ENCODE measurements around the gene RGS16. TPM values are rescaled to one million over a fixed set of nuclear protein-coding genes. Genes with fewer than 3 reads are reported as not detected.

RGS16 gene
- total and polyA plus RNA-seq, 8 donors, result 0.58 to 29.0 (median 1.9) TPM; not detected in 1

DNA sequence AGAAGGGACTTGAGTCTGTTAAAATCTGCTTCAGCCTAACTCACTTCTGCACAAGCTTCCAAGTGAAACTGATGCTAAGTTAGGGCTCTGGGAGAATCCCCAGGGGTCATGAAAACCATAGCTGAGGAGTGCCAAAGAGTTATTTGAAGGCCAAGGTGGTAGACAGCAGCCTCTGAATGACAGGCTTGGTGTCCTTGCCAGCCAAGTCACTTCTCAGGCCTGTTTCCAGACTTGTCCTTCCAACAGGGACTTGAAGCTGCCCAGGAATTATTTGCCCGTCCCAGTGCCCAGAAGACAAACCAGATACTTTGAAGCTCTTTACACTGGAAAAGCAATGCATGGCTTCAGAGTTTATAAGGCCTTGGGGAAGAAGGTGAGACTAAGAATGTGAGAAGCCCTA lies 48.7 kb downstream of the RGS16 start:
- intact Hi-C loops (cut with DNase I; ENCODE audit: low total_unique reads), result no loop called here

GRCh38 chr1:182552527-182552926 lies 51.7 kb downstream of the RGS16 start:
- Histone ChIP-seq H3K4me3 (no peak overlapping the region), H3K4me1 (no peaks in the 10 kb centered on the region), H3K27ac (no peak overlapping the region), H3K36me3 (no peaks in the 10 kb centered on the region), H3K27me3 (no peaks in the 10 kb centered on the region), H3K9me3 (peaks cover 0 to 17% (median 11%) of the 10 kb centered on the region in 4 donors)
- no peak for DNase-seq
- WGBS, 5 donors, result 86 to 97% (median 91%) methylated on average over 2 of the region's 2 CpGs
- intact Hi-C loops (cut with DNase I; ENCODE audit: low total_unique reads), result no loop called here
- TF ChIP-seq, protein P1, sequence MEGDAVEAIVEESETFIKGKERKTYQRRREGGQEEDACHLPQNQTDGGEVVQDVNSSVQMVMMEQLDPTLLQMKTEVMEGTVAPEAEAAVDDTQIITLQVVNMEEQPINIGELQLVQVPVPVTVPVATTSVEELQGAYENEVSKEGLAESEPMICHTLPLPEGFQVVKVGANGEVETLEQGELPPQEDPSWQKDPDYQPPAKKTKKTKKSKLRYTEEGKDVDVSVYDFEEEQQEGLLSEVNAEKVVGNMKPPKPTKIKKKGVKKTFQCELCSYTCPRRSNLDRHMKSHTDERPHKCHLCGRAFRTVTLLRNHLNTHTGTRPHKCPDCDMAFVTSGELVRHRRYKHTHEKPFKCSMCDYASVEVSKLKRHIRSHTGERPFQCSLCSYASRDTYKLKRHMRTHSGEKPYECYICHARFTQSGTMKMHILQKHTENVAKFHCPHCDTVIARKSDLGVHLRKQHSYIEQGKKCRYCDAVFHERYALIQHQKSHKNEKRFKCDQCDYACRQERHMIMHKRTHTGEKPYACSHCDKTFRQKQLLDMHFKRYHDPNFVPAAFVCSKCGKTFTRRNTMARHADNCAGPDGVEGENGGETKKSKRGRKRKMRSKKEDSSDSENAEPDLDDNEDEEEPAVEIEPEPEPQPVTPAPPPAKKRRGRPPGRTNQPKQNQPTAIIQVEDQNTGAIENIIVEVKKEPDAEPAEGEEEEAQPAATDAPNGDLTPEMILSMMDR (IDR thresholded peaks at IDR 0.05), result no peak
- TF ChIP-seq POLR2A (IDR thresholded peaks at IDR 0.05) (no peak), EP300 (IDR thresholded peaks at IDR 0.05) (no peak), POLR2AphosphoS5 (IDR thresholded peaks at IDR 0.05) (no peak)

More for the DNA sequence above, 48.7 kb downstream of the RGS16 start:
- Histone ChIP-seq H3K4me3 (no peak overlapping the region), H3K27ac (no peak overlapping the region), H3K4me1 (no peaks in the 10 kb centered on the region), H3K27me3 (no peaks in the 10 kb centered on the region), H3K36me3 (no peaks in the 10 kb centered on the region), H3K9me3 (peaks cover 0 to 17% (median 11%) of the 10 kb centered on the region in 4 donors)
- WGBS, 5 donors, result 78 to 93% (median 88%) methylated on average over 1 of the region's 1 CpG
- no peak for DNase-seq
- TF ChIP-seq, protein P1 (IDR thresholded peaks at IDR 0.05), result no peak
- TF ChIP-seq POLR2AphosphoS5 (IDR thresholded peaks at IDR 0.05), result no peak
- no peak for TF ChIP-seq EP300 (IDR thresholded peaks at IDR 0.05)
- no peak for TF ChIP-seq POLR2A (IDR thresholded peaks at IDR 0.05)

GRCh38 chr1:182549811-182550210 lies 54.4 kb downstream of the RGS16 start:
- no peak for DNase-seq
- Histone ChIP-seq H3K4me3 (no peak overlapping the region), H3K9me3 (peaks cover 0 to 17% (median 11%) of the 10 kb centered on the region in 4 donors), H3K27me3 (no peaks in the 10 kb centered on the region), H3K4me1 (no peaks in the 10 kb centered on the region), H3K27ac (no peak overlapping the region), H3K36me3 (no peaks in the 10 kb centered on the region)
- intact Hi-C loops (cut with DNase I; ENCODE audit: low total_unique reads), result no loop called here
- TF ChIP-seq, protein P1 (IDR thresholded peaks at IDR 0.05), result no peak
- no peak for TF ChIP-seq POLR2A (IDR thresholded peaks at IDR 0.05)
- TF ChIP-seq POLR2AphosphoS5 (IDR thresholded peaks at IDR 0.05), result no peak
- no peak for TF ChIP-seq EP300 (IDR thresholded peaks at IDR 0.05)
- WGBS, 5 donors, result 15 to 25% (median 16%) methylated on average over 1 of the region's 1 CpG

DNA sequence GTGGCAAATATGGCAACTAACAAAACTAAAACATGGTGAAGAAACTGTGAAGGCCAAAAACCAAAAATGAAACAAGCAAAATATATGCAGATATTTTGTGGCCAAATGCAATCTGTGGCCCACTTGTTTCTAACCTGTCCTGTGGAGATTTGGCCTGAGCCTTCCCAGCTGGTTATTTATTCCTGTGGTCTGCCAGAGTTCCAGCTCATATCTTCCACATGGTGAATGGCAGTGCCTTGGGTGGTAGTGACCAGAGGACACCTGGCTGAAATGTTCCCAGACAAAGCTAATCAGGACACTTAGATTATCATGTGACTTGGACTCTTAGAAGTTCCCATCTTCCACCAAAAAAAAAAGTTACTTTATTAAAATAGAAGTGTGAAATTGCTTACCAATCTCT lies 54.8 kb downstream of the RGS16 start:
- H3K4me3 ChIP-seq, result no peak overlapping the region
- H3K27me3 ChIP-seq, result no peaks in the 10 kb centered on the region
- peaks cover 0 to 17% (median 11%) of the 10 kb centered on the region in 4 donors for H3K9me3 ChIP-seq
- TF ChIP-seq, protein P1 (IDR thresholded peaks at IDR 0.05), result no peak
- TF ChIP-seq EP300 (IDR thresholded peaks at IDR 0.05) (no peak), POLR2AphosphoS5 (IDR thresholded peaks at IDR 0.05) (no peak), POLR2A (IDR thresholded peaks at IDR 0.05) (no peak)
- intact Hi-C loops (cut with DNase I; ENCODE audit: low total_unique reads), result no loop called here
- H3K27ac ChIP-seq, result no peak overlapping the region
- H3K36me3 ChIP-seq, result no peaks in the 10 kb centered on the region
- H3K4me1 ChIP-seq, result no peaks in the 10 kb centered on the region
- no peak for DNase-seq

Small RNAs within 50 kb of the gene (small RNA-seq; reads per million reads assigned to genes)
- 0 reads per million in 4 donors for gene RF00017

Other genes starting within 250 kb of the RGS16 start
- gene GLUL, start 212.6 kb downstream of the RGS16 start, total RNA-seq, result 1,000 to 10,000 TPM in 4 of 5 donors, 100 to 1,000 TPM in 1; 102 to 1,958 (median 1,662) TPM
- 1,000 to 10,000 TPM in 2 of 3 donors, 100 to 1,000 TPM in 1; 763 to 1,536 (median 1,525) TPM for gene GLUL, start 212.6 kb downstream of the RGS16 start, polyA plus RNA-seq
- not detected for gene TEDDM1, start 203.7 kb downstream of the RGS16 start, total RNA-seq
- not detected for gene TEDDM1, start 203.7 kb downstream of the RGS16 start, polyA plus RNA-seq
- not detected for gene RGSL1, start 154.2 kb downstream of the RGS16 start, total RNA-seq
- gene RGSL1, start 154.2 kb downstream of the RGS16 start, polyA plus RNA-seq, result not detected
- 10 to 100 TPM in 1 of 5 donors, 1 to 10 TPM in 4; 4.3 to 11.1 (median 8.0) TPM for gene RNASEL, start 15.1 kb downstream of the RGS16 start, total RNA-seq
- gene RNASEL, start 15.1 kb downstream of the RGS16 start, polyA plus RNA-seq, result 1 to 10 TPM; 3.2 to 4.7 (median 4.5) TPM
- not detected for gene RGS8, start 80.2 kb upstream of the RGS16 start, total RNA-seq
- gene RGS8, start 80.2 kb upstream of the RGS16 start, polyA plus RNA-seq, result not detected
- 10 to 100 TPM in 1 of 5 donors, 1 to 10 TPM in 3, under 1 TPM in 1; 0.45 to 48.5 (median 5.5) TPM for gene NPL, start 185.4 kb upstream of the RGS16 start, total RNA-seq
- 10 to 100 TPM in 1 of 3 donors, 1 to 10 TPM in 2; 5.5 to 16.3 (median 6.5) TPM for gene NPL, start 185.4 kb upstream of the RGS16 start, polyA plus RNA-seq
- gene DHX9, start 235.0 kb upstream of the RGS16 start, total RNA-seq, result 100 to 1,000 TPM in 2 of 5 donors, 10 to 100 TPM in 3; 29.0 to 196 (median 66.1) TPM
- gene DHX9, start 235.0 kb upstream of the RGS16 start, polyA plus RNA-seq, result 10 to 100 TPM; 45.1 to 63.2 (median 45.7) TPM

Data from stomach (tissue), 9 donors.